Neutrophil (primary cell): ENCODE data around the gene MAPK4.

Experiments
- H3K27ac ChIP-seq: fragments of 200-600 bp; sonication (generic); 2 replicates; pipeline ENCODE4 v1.5.1; 2016; ENCODE audit warnings: mild to moderate bottlenecking, moderate library complexity
- H3K27me3 ChIP-seq: fragments of 200-600 bp; sonication (generic); 2 replicates; pipeline ENCODE4 v1.6.0; 2016; ENCODE audit warnings: mild to moderate bottlenecking
- H3K36me3 ChIP-seq: fragments of 200-600 bp; sonication (generic); 2 replicates; pipeline ENCODE4 v1.5.1; 2017
- H3K4me1 ChIP-seq, 2 experiments: fragments of 200-600 bp in 1 of 2; sonication (generic) in 1 of 2; 1 replicate in 1 of 2; 2 replicates in 1 of 2; pipeline versions ENCODE4 v1.5.1 to v1.6.1; 2013 to 2016; ENCODE audit warnings: low read depth in 1 of 2, low read length in 1 of 2, mild to moderate bottlenecking in 1 of 2, moderate library complexity in 1 of 2; ENCODE audit not compliant: control insufficient read depth in 1 of 2, insufficient read depth in 1 of 2
- H3K4me3 ChIP-seq, 2 experiments: fragments of 200-600 bp in 1 of 2; sonication (generic) in 1 of 2; 1 replicate in 1 of 2; 2 replicates in 1 of 2; pipeline ENCODE4 v1.5.1; 2013 to 2016; ENCODE audit warnings: low read depth in 1 of 2, low read length in 1 of 2, mild to moderate bottlenecking in 1 of 2, moderate library complexity in 1 of 2
- H3K9me3 ChIP-seq: fragments of 200-600 bp; sonication (generic); 2 replicates; pipeline ENCODE4 v1.5.1; 2016
- TF ChIP-seq, protein P1 (sequence below): fragments of 200-600 bp; sonication (generic); IDR thresholded peaks from 2 replicates; pipeline ENCODE4 v1.5.1; 2016; ENCODE audit warnings: antibody characterized with exemption

MAPK4 gene

DNA sequence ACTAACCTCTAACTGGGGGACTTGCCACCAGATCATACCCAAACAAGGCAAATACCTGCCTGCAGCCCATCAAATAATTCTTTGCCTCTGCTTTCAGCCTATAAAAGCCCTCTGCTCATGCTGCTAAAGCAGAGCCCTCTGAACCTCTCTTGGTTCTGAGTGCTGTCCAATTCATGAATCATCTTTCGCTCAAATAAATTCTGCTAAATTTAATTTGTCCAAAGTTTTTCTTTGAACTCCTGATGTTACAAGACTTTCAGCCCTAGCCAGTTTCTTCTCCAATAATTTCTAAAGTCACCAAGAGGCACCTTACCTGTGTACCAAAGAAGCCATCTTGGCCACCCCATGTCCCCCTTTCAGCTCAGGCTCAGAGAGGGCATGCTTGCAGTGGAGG lies 188.0 kb downstream of the MAPK4 start:
- TF ChIP-seq, protein P1, sequence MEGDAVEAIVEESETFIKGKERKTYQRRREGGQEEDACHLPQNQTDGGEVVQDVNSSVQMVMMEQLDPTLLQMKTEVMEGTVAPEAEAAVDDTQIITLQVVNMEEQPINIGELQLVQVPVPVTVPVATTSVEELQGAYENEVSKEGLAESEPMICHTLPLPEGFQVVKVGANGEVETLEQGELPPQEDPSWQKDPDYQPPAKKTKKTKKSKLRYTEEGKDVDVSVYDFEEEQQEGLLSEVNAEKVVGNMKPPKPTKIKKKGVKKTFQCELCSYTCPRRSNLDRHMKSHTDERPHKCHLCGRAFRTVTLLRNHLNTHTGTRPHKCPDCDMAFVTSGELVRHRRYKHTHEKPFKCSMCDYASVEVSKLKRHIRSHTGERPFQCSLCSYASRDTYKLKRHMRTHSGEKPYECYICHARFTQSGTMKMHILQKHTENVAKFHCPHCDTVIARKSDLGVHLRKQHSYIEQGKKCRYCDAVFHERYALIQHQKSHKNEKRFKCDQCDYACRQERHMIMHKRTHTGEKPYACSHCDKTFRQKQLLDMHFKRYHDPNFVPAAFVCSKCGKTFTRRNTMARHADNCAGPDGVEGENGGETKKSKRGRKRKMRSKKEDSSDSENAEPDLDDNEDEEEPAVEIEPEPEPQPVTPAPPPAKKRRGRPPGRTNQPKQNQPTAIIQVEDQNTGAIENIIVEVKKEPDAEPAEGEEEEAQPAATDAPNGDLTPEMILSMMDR = no peak
- H3K4me3 ChIP-seq = no peak overlapping the region

DNA sequence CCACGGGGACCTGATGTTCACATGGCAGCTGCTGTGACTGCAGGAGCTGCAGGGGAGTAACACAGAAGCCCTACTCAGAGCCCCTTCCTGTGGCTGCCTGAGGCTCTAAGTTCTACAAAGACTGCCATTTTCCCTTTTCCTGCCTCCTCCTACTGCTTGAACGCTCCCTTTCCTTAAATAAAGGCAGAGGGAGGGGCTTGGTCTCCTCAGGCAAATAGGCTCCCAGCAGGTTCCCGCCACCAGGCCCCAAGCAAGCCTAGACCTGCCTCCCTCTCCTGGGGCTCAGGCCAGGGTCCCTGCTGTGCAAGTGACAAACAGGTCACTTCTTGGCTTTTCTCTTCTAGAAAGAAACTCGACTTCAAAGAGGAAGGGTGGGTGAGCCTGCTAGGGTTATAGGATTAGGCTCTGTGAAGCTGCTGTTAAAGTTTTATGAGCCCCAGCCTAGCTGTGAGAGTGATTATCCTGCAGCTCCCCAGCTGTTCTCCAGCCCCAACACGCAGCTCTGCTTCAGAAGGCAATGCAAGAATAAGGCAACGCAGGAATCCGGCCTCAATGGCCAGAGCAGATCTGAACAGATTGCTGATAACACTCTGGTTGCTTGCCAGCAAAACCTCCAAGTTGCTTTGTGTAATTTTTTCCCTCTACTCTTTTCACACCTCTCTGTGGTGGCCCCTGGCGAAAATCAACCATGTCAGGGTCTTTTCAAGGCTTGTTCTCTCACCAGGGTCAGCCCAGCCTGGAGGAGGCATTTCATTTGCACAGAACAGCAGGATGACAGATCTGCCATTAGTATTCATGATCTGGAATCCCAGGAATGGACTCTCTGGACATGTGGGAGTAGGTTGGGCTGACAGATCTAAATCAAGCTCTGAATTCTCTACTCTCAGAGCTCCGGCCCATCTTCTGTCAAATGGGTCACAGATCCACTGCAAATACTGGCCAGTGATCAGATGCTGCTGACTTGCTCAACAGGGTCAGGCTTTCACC lies 188.6 kb downstream of the MAPK4 start:
- no peaks in the 10 kb centered on the region for H3K9me3 ChIP-seq

More for the DNA sequence above, 188.0 kb downstream of the MAPK4 start:
- H3K9me3 ChIP-seq = no peaks in the 10 kb centered on the region
- H3K4me1 ChIP-seq = no peaks in the 10 kb centered on the region
- H3K36me3 ChIP-seq = no peaks in the 10 kb centered on the region
- peaks cover 15% of the 10 kb centered on the region for H3K27me3 ChIP-seq
- H3K27ac ChIP-seq = no peak overlapping the region

DNA sequence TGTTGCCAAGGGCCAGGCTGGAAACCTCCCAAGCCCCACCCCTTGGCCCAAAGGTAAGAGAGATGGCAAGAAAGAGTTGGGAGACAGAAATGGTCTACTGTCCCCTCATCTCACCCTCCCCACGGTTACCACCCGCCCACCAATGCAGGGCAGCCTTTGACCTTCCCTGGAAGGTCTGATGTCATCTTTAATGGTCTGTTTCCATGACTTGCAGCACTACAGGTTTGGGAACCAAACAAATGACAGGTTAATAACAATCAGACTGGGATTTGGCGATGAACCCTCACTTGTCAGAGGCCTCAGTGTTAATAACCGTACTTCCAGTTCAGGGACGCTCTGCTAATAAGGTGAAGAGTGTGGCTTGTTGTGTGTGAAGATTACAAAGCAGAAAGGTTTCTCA lies 189.5 kb downstream of the MAPK4 start:
- peaks cover 15% of the 10 kb centered on the region for H3K27me3 ChIP-seq
- TF ChIP-seq, protein P1 = no peak
- no peaks in the 10 kb centered on the region for H3K36me3 ChIP-seq
- H3K4me1 ChIP-seq = no peaks in the 10 kb centered on the region
- H3K4me3 ChIP-seq = no peak overlapping the region
- H3K27ac ChIP-seq = no peak overlapping the region
- no peaks in the 10 kb centered on the region for H3K9me3 ChIP-seq

More for the DNA sequence above, 188.6 kb downstream of the MAPK4 start:
- H3K27me3 ChIP-seq = peaks cover 15% of the 10 kb centered on the region
- H3K27ac ChIP-seq = no peak overlapping the region
- no peaks in the 10 kb centered on the region for H3K4me1 ChIP-seq
- H3K4me3 ChIP-seq = no peak overlapping the region
- H3K36me3 ChIP-seq = no peaks in the 10 kb centered on the region
- TF ChIP-seq, protein P1 = no peak

DNA sequence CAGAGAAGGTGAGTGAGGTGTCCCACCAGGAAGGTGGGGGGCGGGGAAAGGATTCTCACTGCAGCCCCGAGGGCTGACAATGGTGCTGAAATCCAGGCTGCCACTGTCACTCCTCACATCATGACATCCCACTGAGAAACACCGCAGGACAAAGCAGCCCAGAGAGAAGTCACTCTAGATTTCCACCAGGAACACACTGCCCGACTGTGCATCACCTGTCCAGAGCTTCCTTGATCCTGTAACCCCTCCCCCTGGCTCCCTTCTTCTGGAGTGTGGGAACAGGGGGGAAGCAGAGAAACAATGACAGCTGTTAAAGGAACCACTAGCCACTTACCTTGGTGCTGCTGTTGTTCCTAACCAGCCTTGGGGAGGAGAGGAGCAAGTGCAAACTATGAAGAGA lies 190.1 kb downstream of the MAPK4 start:
- Histone ChIP-seq H3K9me3 (no peaks in the 10 kb centered on the region), H3K36me3 (no peaks in the 10 kb centered on the region), H3K27ac (no peak overlapping the region), H3K27me3 (peaks cover 15% of the 10 kb centered on the region), H3K4me1 (no peaks in the 10 kb centered on the region), H3K4me3 (no peak overlapping the region)
- TF ChIP-seq, protein P1 = no peak

DNA sequence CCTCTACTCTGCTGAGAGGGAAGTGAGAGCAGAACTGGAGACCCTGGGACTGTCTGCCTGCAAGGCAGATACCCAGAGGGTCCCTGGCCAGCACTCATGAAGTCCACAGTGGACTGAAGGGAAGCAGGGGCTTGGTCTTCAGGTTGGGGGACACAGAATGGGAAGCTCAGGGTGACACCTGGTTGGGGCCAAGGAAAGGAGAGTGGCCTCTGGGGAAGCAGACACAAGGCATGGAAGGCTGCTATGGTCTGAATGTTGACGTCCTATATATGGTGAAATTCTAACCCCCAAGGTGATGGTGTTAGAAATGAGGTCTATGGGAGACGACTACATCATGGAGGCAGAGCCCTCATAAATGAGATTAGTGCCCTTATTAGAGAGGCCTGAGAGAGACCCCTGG lies 190.7 kb downstream of the MAPK4 start:
- Histone ChIP-seq H3K4me1 (no peaks in the 10 kb centered on the region), H3K9me3 (no peaks in the 10 kb centered on the region), H3K27ac (no peak overlapping the region), H3K36me3 (no peaks in the 10 kb centered on the region), H3K4me3 (no peak overlapping the region), H3K27me3 (peaks cover 15% of the 10 kb centered on the region)
- TF ChIP-seq, protein P1 = no peak
